A549 (cell line): ENCODE results near the gene USP3. TPM values are rescaled to one million over a fixed set of nuclear protein-coding genes. Genes with fewer than 3 reads are reported as not detected.

ENCODE experiments used
- ATAC-seq, 2 experiments: fragments of 200-7000 bp in 1 of 2; fragments of >200 bp in 1 of 2; cut with Nextera tagmentation in 1 of 2; cut with Tn5 transposase in 1 of 2; 3 replicates each; pipeline versions ENCODE4 v1.8.0 to v1.9.1; 2018 to 2020; ENCODE audit warnings: mild to moderate bottlenecking in 1 of 2, moderate library complexity in 1 of 2
- CTCF ChIA-PET: fragments of 300-600 bp; sonication (Branson Sonifier 250); formaldehyde crosslinking; extraction: SDS; loops from one replicate; lab custom pipeline; 2021; ENCODE audit warnings: antibody characterized with exemption, inconsistent platforms; lab: Yijun Ruan, JAX
- POLR2A ChIA-PET: fragments of 350-600 bp; formaldehyde crosslinking; extraction: SDS; loops from one replicate; lab custom pipeline; 2021; ENCODE audit warnings: antibody characterized with exemption, inconsistent platforms; lab: Yijun Ruan, JAX
- DNase-seq, 2 experiments: peaks; one replicate each; pipeline versions ENCODE4 v3.0.0 to v3.0.0-alpha.2; 2011 to 2016; ENCODE audit warnings: low read depth in 1 of 2, low spot score in 1 of 2
- FAIRE-seq: peaks from 2 replicates; lab custom pipeline; 2011; peaks lifted over from hg19 to GRCh38; lab: Jason Lieb, UNC
- H3K27ac ChIP-seq, 2 experiments: fragments of >200 bp; sonication (Bioruptor Twin); formaldehyde crosslinking; 3 replicates each; pipeline ENCODE4 v1.5.1; 2016 to 2017
- H3K4me1 ChIP-seq: fragments of >200 bp; sonication (Bioruptor Twin); formaldehyde crosslinking; 3 replicates; pipeline ENCODE4 v1.6.1; 2016
- H3K4me2 ChIP-seq: fragments of >200 bp; sonication (Bioruptor Twin); formaldehyde crosslinking; 3 replicates; pipeline ENCODE4 v1.6.1; 2016
- H3K4me3 ChIP-seq: fragments of >200 bp; sonication (Bioruptor Twin); formaldehyde crosslinking; 3 replicates; pipeline ENCODE4 v1.5.1; 2016
- H3K9me3 ChIP-seq: fragments of >200 bp; sonication (Bioruptor Twin); formaldehyde crosslinking; 3 replicates; pipeline ENCODE4 v1.6.1; 2016
- CEBPB ChIP-seq, 2 experiments: fragments of >200 bp in 1 of 2; sonication (Bioruptor Twin) in 1 of 2; formaldehyde crosslinking in 1 of 2; IDR thresholded peaks; 2 replicates each; pipeline ENCODE4 v1.6.1; 2012 to 2016
- CHD4 ChIP-seq: fragments of 200-600 bp; sonication (generic); IDR thresholded peaks from 2 replicates; pipeline ENCODE4 v1.6.1; 2016; ENCODE audit warnings: antibody characterized with exemption, mild to moderate bottlenecking, borderline replicate concordance
- ESRRA ChIP-seq: fragments of 150-350 bp; IDR thresholded peaks from 2 replicates; pipeline ENCODE4 v1.6.1; 2014; ENCODE audit warnings: mild to moderate bottlenecking, low read length, borderline replicate concordance
- FOSB ChIP-seq: fragments of 250-450 bp; sonication (Bioruptor Pico); IDR thresholded peaks from 2 replicates; pipeline ENCODE4 v1.5.0; 2020; ENCODE audit warnings: mild to moderate bottlenecking, moderate library complexity
- FOSL2 ChIP-seq, 2 experiments: fragments of 450-650 bp in 1 of 2; fragments of >200 bp in 1 of 2; sonication (Bioruptor Twin) in 1 of 2; formaldehyde crosslinking; IDR thresholded peaks; 2 replicates each; pipeline versions ENCODE4 v1.5.0 to v1.6.1; 2016 to 2020; ENCODE audit warnings: mild to moderate bottlenecking in 1 of 2, moderate library complexity in 1 of 2
- GATA3 ChIP-seq: IDR thresholded peaks from 2 replicates; pipeline ENCODE4 v1.6.1; 2012; ENCODE audit warnings: borderline replicate concordance
- HES2 ChIP-seq: fragments of >200 bp; sonication (Bioruptor Twin); formaldehyde crosslinking; IDR thresholded peaks from 2 replicates; pipeline ENCODE4 v1.6.1; 2016
- HMGXB4 ChIP-seq: fragments of 250-450 bp; sonication (Bioruptor Pico); IDR thresholded peaks from 2 replicates; pipeline ENCODE4 v1.5.0; 2021; ENCODE audit warnings: mild to moderate bottlenecking, moderate library complexity, borderline replicate concordance
- HOXB13 ChIP-seq: fragments of 250-450 bp; sonication (Bioruptor Pico); IDR thresholded peaks from 2 replicates; pipeline ENCODE4 v1.5.0; 2020; ENCODE audit warnings: low read depth, mild to moderate bottlenecking, moderate library complexity
- KDM5A ChIP-seq: fragments of 200-600 bp; sonication (generic); IDR thresholded peaks from 2 replicates; pipeline ENCODE4 v1.6.1; 2016; ENCODE audit warnings: antibody characterized with exemption, mild to moderate bottlenecking
- MAFK ChIP-seq: fragments of 450-650 bp; IDR thresholded peaks from 2 replicates; pipeline ENCODE4 v1.6.1; 2014; ENCODE audit not compliant: partially characterized antibody
- MYC ChIP-seq: IDR thresholded peaks from 2 replicates; pipeline ENCODE4 v1.6.1; 2012; ENCODE audit warnings: mild to moderate bottlenecking, inconsistent platforms, low read length, improper control_type of control experiment, borderline replicate concordance
- NR3C1 ChIP-seq: fragments of >200 bp; sonication (Bioruptor Twin); formaldehyde crosslinking; IDR thresholded peaks from 3 replicates; pipeline ENCODE4 v1.6.1; 2017
- PHF8 ChIP-seq: fragments of 200-600 bp; sonication (generic); IDR thresholded peaks from 2 replicates; pipeline ENCODE4 v1.6.1; 2016; ENCODE audit warnings: low read depth, mild to moderate bottlenecking, antibody characterized with exemption, moderate library complexity, borderline replicate concordance
- RAD21 ChIP-seq, 2 experiments: fragments of >200 bp in 1 of 2; sonication (Bioruptor Twin) in 1 of 2; formaldehyde crosslinking in 1 of 2; IDR thresholded peaks in 1 of 2; conservative IDR thresholded peaks in 1 of 2; 2 replicates in 1 of 2; 3 replicates in 1 of 2; pipeline ENCODE4 v1.6.1; 2012 to 2018; ENCODE audit warnings: inconsistent platforms in 1 of 2
- RARB ChIP-seq: fragments of 250-450 bp; sonication (Bioruptor Pico); IDR thresholded peaks from 2 replicates; pipeline ENCODE4 v1.8.0; 2021; ENCODE audit warnings: mild to moderate bottlenecking, moderate library complexity
- RFX5 ChIP-seq: fragments of 450-650 bp; IDR thresholded peaks from 2 replicates; pipeline ENCODE4 v1.7.1; 2014; ENCODE audit warnings: antibody characterized with exemption, mild to moderate bottlenecking, moderate library complexity
- ZC3H11A ChIP-seq: fragments of 450-650 bp; IDR thresholded peaks from 2 replicates; pipeline ENCODE4 v1.6.1; 2014; ENCODE audit warnings: antibody characterized with exemption, mild to moderate bottlenecking
- ZFP36 ChIP-seq: fragments of 450-650 bp; IDR thresholded peaks from 2 replicates; pipeline ENCODE4 v1.6.1; 2014; ENCODE audit warnings: borderline replicate concordance; ENCODE audit not compliant: partially characterized antibody
- WGBS: methylation state at CpG from one replicate; pipeline ENCODE4 v1.1.6; 2017; ENCODE audit errors: missing lambda C conversion rate; 5-methylcytosine and 5-hydroxymethylcytosine counted together
- polyA plus RNA-seq, 4 experiments: library from polyadenylated mRNA; depleted of rRNA in 3 of 4; stranded (reverse); fragments of >200 nt; fragmentation: RNase III in 1 of 4; extraction: RNeasy Plus Mini Kit Qiagen cat#74134 plus additional on column Dnase treatment in 1 of 4; gene quantifications; 2 replicates in 3 of 4; 3 replicates in 1 of 4; pipeline ENCODE4 v1.2.3, GENCODE V29; 2011 to 2017
- TF ChIP-seq, protein P1 (sequence below): fragments of >200 bp; sonication (Bioruptor Twin); formaldehyde crosslinking; IDR thresholded peaks from 3 replicates; pipeline ENCODE4 v1.5.1; 2016

USP3 gene
- polyA plus RNA-seq, 2 of the 4 experiments (the other 2 are of a cell fraction), result 41.8 to 99.1 TPM

- H3K4me3 ChIP-seq, result no peak overlapping the region
- DNase-seq (no peak), ATAC-seq (peak in 1 of 2 experiments; percentile 45; a peak in 3 of 6 replicates), FAIRE-seq (no peak)
- CTCF ChIA-PET, result interaction anchor here (2.0 to 2.5 kb wide), 2 partner anchors 14 to 18 kb away, joined by 5 to 8 read pairs; no protein-coding TSS in a partner anchor
- POLR2A ChIA-PET, result no interaction called here
- peaks cover 48% of the 10 kb centered on the region for H3K4me1 ChIP-seq
- no peak overlapping the region for H3K27ac ChIP-seq
- TF ChIP-seq ZC3H11A (no peak), HMGXB4 (CRISPR knock-in tag) (no peak), RAD21 (conservative IDR thresholded peaks at IDR 0.05 in 1 of 2, IDR thresholded peaks at IDR 0.05 in 1 of 2) (no peak), CEBPB (IDR thresholded peaks at IDR 0.05) (no peak), FOSB (no peak), CHD4 (no peak), MYC (no peak), ESRRA (no peak), ZFP36 (no peak)
- no peaks in the 10 kb centered on the region for H3K9me3 ChIP-seq
- H3K4me2 ChIP-seq, result no peak overlapping the region
Measured at GRCh38 chr15:63539998-63540397, 35.6 kb downstream of the USP3 start.

DNA sequence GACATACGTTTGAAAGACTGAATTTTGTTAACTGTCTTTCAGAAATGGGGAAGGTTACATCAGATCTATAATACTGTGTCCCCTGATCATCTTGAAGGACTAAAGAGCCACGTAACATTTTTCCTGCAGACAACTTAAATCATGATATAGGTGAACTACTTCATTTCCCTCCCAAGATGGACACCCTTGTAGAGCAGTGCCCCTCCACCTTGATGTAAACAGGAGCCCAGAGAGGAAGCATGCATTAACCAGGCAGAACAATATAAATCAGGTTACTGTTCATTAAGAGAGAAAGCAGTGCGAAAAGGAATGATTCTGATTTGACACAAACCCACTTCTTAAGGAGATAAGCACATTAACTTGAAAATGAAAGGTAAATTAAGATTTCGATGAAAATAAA, 36.1 kb downstream of the USP3 start:
- Histone ChIP-seq H3K4me3 (no peak overlapping the region), H3K4me1 (peaks cover 43% of the 10 kb centered on the region), H3K27ac (no peak overlapping the region), H3K4me2 (no peak overlapping the region), H3K9me3 (no peaks in the 10 kb centered on the region)
- ChIA-PET POLR2A (no interaction called here), CTCF (interaction anchor here (1.0 to 2.5 kb wide), 5 partner anchors 13 to 56 kb away, joined by 3 to 8 read pairs (median 5); partner anchors contain the start of gene USP3)
- TF ChIP-seq RFX5 (no peak), RARB (no peak), KDM5A (no peak), HMGXB4 (CRISPR knock-in tag) (no peak), HES2 (no peak), CEBPB (IDR thresholded peaks at IDR 0.05) (no peak), PHF8 (no peak), FOSL2 (IDR thresholded peaks at IDR 0.05) (no peak), FOSL2 (CRISPR knock-in tag; IDR thresholded peaks at IDR 0.05) (no peak), MAFK (no peak), ZC3H11A (no peak), GATA3 (no peak), HOXB13 (CRISPR knock-in tag) (no peak), NR3C1 (no peak), RAD21 (conservative IDR thresholded peaks at IDR 0.05 in 1 of 2, IDR thresholded peaks at IDR 0.05 in 1 of 2) (no peak)
- TF ChIP-seq, protein P1, sequence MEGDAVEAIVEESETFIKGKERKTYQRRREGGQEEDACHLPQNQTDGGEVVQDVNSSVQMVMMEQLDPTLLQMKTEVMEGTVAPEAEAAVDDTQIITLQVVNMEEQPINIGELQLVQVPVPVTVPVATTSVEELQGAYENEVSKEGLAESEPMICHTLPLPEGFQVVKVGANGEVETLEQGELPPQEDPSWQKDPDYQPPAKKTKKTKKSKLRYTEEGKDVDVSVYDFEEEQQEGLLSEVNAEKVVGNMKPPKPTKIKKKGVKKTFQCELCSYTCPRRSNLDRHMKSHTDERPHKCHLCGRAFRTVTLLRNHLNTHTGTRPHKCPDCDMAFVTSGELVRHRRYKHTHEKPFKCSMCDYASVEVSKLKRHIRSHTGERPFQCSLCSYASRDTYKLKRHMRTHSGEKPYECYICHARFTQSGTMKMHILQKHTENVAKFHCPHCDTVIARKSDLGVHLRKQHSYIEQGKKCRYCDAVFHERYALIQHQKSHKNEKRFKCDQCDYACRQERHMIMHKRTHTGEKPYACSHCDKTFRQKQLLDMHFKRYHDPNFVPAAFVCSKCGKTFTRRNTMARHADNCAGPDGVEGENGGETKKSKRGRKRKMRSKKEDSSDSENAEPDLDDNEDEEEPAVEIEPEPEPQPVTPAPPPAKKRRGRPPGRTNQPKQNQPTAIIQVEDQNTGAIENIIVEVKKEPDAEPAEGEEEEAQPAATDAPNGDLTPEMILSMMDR, result no peak
- FAIRE-seq (no peak), ATAC-seq (peak in 1 of 2 experiments; percentile 22; a peak in 2 of 6 replicates), DNase-seq (no peak)
- WGBS, result 89% methylated on average over 4 of the region's 4 CpGs
